Activated CD4-positive, alpha-beta T cell treated with anti-CD3 and anti-CD28 coated beads, Interleukin-2, amount 50 U/mL, for 1 hour (primary cell): Measurements from ENCODE around the gene OPRL1.
"Not testable (repeated sequence)": the region's sequence is repeated elsewhere in the genome, so short reads cannot be mapped to it uniquely, and the experiment has no call there.

Experiments
- DNase-seq: peaks from one replicate; pipeline ENCODE4 v3.0.0-alpha.2; 2020

OPRL1 gene

GRCh38 chr20:64122927-64123326 lies 43.0 kb downstream of the OPRL1 start:
- not testable (repeated sequence) for DNase-seq

- not testable (repeated sequence) for DNase-seq
These were observed 43.6 kb downstream of the OPRL1 start for GRCh38 chr20:64123517-64123916.

- DNase-seq = no peak
These were observed 49.4 kb downstream of the OPRL1 start for GRCh38 chr20:64129146-64129782.

- no peak for DNase-seq
These were observed 50.4 kb downstream of the OPRL1 start for GRCh38 chr20:64130271-64130670.

- DNase-seq = no peak
These were observed 51.0 kb downstream of the OPRL1 start for GRCh38 chr20:64130876-64131275.

GRCh38 chr20:64131406-64131805 lies 51.5 kb downstream of the OPRL1 start:
- no peak for DNase-seq

GRCh38 chr20:64133951-64134407 lies 54.1 kb downstream of the OPRL1 start:
- DNase-seq = no peak

- not testable (repeated sequence) for DNase-seq
These were observed 54.9 kb downstream of the OPRL1 start for GRCh38 chr20:64134744-64135143.

- DNase-seq = no peak
These were observed 56.3 kb downstream of the OPRL1 start for GRCh38 chr20:64136004-64136710.

- DNase-seq = no peak
These were observed 57.7 kb downstream of the OPRL1 start for GRCh38 chr20:64137598-64138031.

- DNase-seq = no peak
These were observed 58.5 kb downstream of the OPRL1 start for GRCh38 chr20:64138276-64138815.

- no peak for DNase-seq
These were observed 59.5 kb downstream of the OPRL1 start for GRCh38 chr20:64139199-64140060.

GRCh38 chr20:64140061-64140931 lies 60.4 kb downstream of the OPRL1 start:
- DNase-seq = no peak

GRCh38 chr20:64140956-64141355 lies 61.1 kb downstream of the OPRL1 start:
- no peak for DNase-seq

- no peak for DNase-seq
These were observed 62.7 kb downstream of the OPRL1 start for GRCh38 chr20:64142590-64142989.

- DNase-seq = no peak
These were observed 63.3 kb downstream of the OPRL1 start for GRCh38 chr20:64143018-64143801.

- no peak for DNase-seq
These were observed 64.4 kb downstream of the OPRL1 start for GRCh38 chr20:64144144-64144912.

- no peak for DNase-seq
These were observed 65.8 kb downstream of the OPRL1 start for GRCh38 chr20:64145458-64146300.

- DNase-seq = no peak
These were observed 66.5 kb downstream of the OPRL1 start for GRCh38 chr20:64146301-64146935.
